ENCODE measurements around the gene SH3YL1. TPM values are rescaled to one million over a fixed set of nuclear protein-coding genes. Genes with fewer than 3 reads are reported as not detected.

The SH3YL1 gene
- total and polyA plus RNA-seq, 10 donors = 30.6 to 72.8 (median 37.0) TPM

DNA sequence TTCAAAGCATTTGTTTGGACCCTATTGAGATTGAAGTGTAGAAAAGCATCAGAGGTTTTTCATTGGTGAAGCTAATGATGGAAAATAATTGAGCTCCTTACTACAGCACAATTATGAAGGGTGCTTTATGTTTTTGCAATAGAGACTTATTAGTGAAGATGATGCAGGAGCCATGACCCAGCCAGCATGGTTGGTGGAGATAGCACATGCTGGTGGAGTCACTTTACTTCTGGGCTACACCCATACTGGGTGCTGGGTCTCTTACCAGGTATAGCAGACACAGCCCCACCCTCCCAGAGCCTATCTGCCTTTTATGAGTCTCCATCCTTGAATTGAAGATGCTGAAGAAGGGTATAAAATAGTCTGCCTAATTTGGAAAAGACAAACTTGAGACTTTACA lies 4.5 kb upstream of the SH3YL1 start:
- H3K4me3 ChIP-seq = no peak overlapping the region
- peaks cover 0 to 37% (median 15%) of the 10 kb centered on the region in 6 donors for H3K36me3 ChIP-seq
- no peaks in the 10 kb centered on the region for H3K9me3 ChIP-seq
- TF ChIP-seq POLR2A (IDR thresholded peaks at IDR 0.05) = no peak
- TF ChIP-seq POLR2AphosphoS5 (IDR thresholded peaks at IDR 0.05) = no peak
- TF ChIP-seq, protein P1, sequence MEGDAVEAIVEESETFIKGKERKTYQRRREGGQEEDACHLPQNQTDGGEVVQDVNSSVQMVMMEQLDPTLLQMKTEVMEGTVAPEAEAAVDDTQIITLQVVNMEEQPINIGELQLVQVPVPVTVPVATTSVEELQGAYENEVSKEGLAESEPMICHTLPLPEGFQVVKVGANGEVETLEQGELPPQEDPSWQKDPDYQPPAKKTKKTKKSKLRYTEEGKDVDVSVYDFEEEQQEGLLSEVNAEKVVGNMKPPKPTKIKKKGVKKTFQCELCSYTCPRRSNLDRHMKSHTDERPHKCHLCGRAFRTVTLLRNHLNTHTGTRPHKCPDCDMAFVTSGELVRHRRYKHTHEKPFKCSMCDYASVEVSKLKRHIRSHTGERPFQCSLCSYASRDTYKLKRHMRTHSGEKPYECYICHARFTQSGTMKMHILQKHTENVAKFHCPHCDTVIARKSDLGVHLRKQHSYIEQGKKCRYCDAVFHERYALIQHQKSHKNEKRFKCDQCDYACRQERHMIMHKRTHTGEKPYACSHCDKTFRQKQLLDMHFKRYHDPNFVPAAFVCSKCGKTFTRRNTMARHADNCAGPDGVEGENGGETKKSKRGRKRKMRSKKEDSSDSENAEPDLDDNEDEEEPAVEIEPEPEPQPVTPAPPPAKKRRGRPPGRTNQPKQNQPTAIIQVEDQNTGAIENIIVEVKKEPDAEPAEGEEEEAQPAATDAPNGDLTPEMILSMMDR (IDR thresholded peaks at IDR 0.05 in 8 of 11, conservative IDR thresholded peaks at IDR 0.05 in 3 of 11) = no peak
- H3K27me3 ChIP-seq (replicated peaks in 1 of 7) = no peaks in the 10 kb centered on the region
- intact Hi-C loops (cut with DNase I; ENCODE audit: low total_unique reads) = no loop called here
- H3K27ac ChIP-seq = no peak overlapping the region
- H3K4me1 ChIP-seq = peaks cover 21 to 84% (median 60%) of the 10 kb centered on the region in 6 donors
- DNase-seq = no peak

- Histone ChIP-seq H3K4me1 (peaks cover 21 to 90% (median 57%) of the 10 kb centered on the region in 6 donors), H3K36me3 (peaks cover 0 to 1% (median 0%) of the 10 kb centered on the region in 6 donors), H3K27me3 (replicated peaks in 1 of 7) (no peaks in the 10 kb centered on the region), H3K4me3 (peak within 1 kb of the TSS; percentile 70 to 96 (median 85)), H3K9me3 (no peaks in the 10 kb centered on the region), H3K27ac (peak within 1 kb of the TSS; percentile 77 to 94 (median 86))
- intact Hi-C loops (cut with DNase I; ENCODE audit: low total_unique reads) = no loop called here
- peak in 2 of 3 donors; percentile 21 to 62 for TF ChIP-seq POLR2A (IDR thresholded peaks at IDR 0.05)
- peak; percentile 97 to 98 (median 97) for TF ChIP-seq POLR2AphosphoS5 (IDR thresholded peaks at IDR 0.05)
- TF ChIP-seq, protein P1 (IDR thresholded peaks at IDR 0.05 in 8 of 11, conservative IDR thresholded peaks at IDR 0.05 in 3 of 11) = peak in 2 of 11 experiments; percentile 11 to 14
- DNase-seq = peak; percentile 98
- WGBS, 5 donors = 0 to 1% (median 1%) methylated on average over 59 to 73 of the region's 73 CpGs
Observed at GRCh38 chr2:264493-265468, 949 bp upstream of the SH3YL1 start, which contains the start of gene ACP1. Gene ACP1, plus strand, starts transcription at chr2:264947. Its CDS starts 18 bp downstream, at chr2:264965.

DNA sequence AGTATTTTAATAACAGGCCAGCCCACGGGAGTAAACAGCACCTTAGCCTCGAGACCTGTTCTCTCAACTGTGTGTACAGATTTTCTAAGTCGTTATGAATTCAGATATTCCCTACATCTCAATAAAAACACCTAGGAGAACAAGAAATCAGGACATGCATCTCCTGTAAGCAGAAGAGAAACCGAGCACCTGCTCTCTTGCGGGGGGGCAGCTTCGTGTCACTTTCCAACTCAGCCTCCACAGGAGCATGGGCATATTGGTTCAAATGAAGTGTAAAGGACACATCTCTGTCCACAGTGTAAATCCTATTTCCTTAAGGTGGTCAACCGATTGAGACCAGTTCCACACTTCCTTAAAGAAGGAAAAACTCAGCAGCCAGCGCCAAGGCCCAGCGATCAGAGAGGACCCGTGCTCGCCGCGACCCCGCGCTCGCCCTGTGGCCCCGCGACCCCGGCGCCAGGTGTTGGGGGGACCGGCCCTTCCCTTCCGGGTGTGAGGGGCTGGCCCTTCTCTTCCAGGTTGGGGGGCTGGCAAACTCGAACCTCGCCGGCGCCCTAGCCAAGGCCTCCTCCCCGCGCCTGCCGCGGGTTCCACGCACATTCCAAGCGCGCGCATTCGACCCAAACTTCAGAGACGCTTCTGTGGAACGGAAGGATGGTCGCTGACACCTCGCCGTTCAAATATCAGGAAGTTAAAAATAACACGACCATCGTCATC lies 652 bp downstream of the SH3YL1 start:
- intact Hi-C loops (cut with DNase I; ENCODE audit: low total_unique reads) = no loop called here
- 48 to 65% (median 61%) methylated on average over 42 of the region's 42 CpGs for WGBS, 5 donors
- Histone ChIP-seq H3K4me1 (peaks cover 21 to 74% (median 46%) of the 10 kb centered on the region in 6 donors), H3K36me3 (no peaks in the 10 kb centered on the region), H3K4me3 (peak overlapping the region; percentile 70 to 96 (median 85)), H3K9me3 (peaks cover 0 to 9% (median 3%) of the 10 kb centered on the region in 8 donors), H3K27ac (peak overlapping the region; percentile 77 to 94 (median 86)), H3K27me3 (replicated peaks in 1 of 7) (no peaks in the 10 kb centered on the region)
- TF ChIP-seq POLR2A (IDR thresholded peaks at IDR 0.05) (no peak), POLR2AphosphoS5 (IDR thresholded peaks at IDR 0.05) (no peak)
- TF ChIP-seq, protein P1 (IDR thresholded peaks at IDR 0.05 in 8 of 11, conservative IDR thresholded peaks at IDR 0.05 in 3 of 11) = no peak
- peak; percentile 87 for DNase-seq
